ENCODE results near the gene SLC7A1.
A peak's percentile ranks its signal among the peaks of the same experiment; 100 is the strongest.

Gene SLC7A1

GRCh38 chr13:29496241-29496712 is 99.2 kb downstream of the SLC7A1 start:
- no CpG with 5 or more reads among the region's 9 CpGs for WGBS, 2 donors (ENCODE audit: extremely low coverage in 2 of 2, insufficient read length in 2 of 2, insufficient replicate concordance in 1 of 2)
- H3K4ac ChIP-seq (ENCODE audit: low read length), result no peak overlapping the region
- peak overlapping the region; percentile 66 for H3K18ac ChIP-seq (ENCODE audit: low read length)
- no peaks in the 10 kb centered on the region for H3K36me3 ChIP-seq (replicated peaks in 1 of 2; ENCODE audit: control insufficient read depth in 2 of 2, insufficient read depth in 2 of 2, low read length in 2 of 2)
- H3K9me3 ChIP-seq (replicated peaks in 1 of 2; ENCODE audit: control insufficient read depth in 2 of 2, insufficient read depth in 1 of 2, low read depth in 1 of 2, low read length in 2 of 2), result peaks cover 0 to 3% of the 10 kb centered on the region in 2 donors
- H3K27me3 ChIP-seq (ENCODE audit: control insufficient read depth in 3 of 3, insufficient read depth in 3 of 3, low read depth in 1 of 3, low read length in 3 of 3), result peaks cover 0 to 5% (median 2%) of the 10 kb centered on the region in 3 experiments
- H2AFZ ChIP-seq (ENCODE audit: low read length), result peak overlapping the region; percentile 83
- H2BK12ac ChIP-seq (ENCODE audit: low read length), result peak overlapping the region; percentile 30
- DNase-seq (ENCODE audit: low spot score), result no peak
- H3K27ac ChIP-seq (replicated peaks; ENCODE audit: low read length), result no peak overlapping the region
- peaks cover 10 to 11% of the 10 kb centered on the region in 2 donors for H3K4me1 ChIP-seq (ENCODE audit: control insufficient read depth in 2 of 2, insufficient read depth in 1 of 2, low read depth in 1 of 2, low read length in 2 of 2)
- H3K79me1 ChIP-seq (ENCODE audit: low read depth, low read length), result no peaks in the 10 kb centered on the region
- no peak overlapping the region for H3K23ac ChIP-seq (ENCODE audit: low read depth, low read length, poor library complexity)
- H2BK5ac ChIP-seq (ENCODE audit: low read length), result no peak overlapping the region
- H3K4me3 ChIP-seq (ENCODE audit: low read length in 2 of 2), result no peak overlapping the region
- no peak overlapping the region for H2BK15ac ChIP-seq (ENCODE audit: low read length)
- no peak overlapping the region for H2AK5ac ChIP-seq (ENCODE audit: low read depth, low read length)
- no peak overlapping the region for H3K4me2 ChIP-seq (ENCODE audit: insufficient read depth, low read length, poor library complexity, severe bottlenecking)
- H3K14ac ChIP-seq (ENCODE audit: low read length), result peak overlapping the region; percentile 6
- H4K91ac ChIP-seq (ENCODE audit: low read depth, low read length, poor library complexity), result no peak overlapping the region
- no peak overlapping the region for H4K8ac ChIP-seq (ENCODE audit: low read depth, low read length)
- no peak overlapping the region for H3K9ac ChIP-seq (ENCODE audit: low read depth, low read length, poor library complexity)
- H2BK120ac ChIP-seq (ENCODE audit: low read depth, low read length), result peak overlapping the region; percentile 7

- Histone ChIP-seq H2BK5ac (ENCODE audit: low read length) (no peak overlapping the region), H2AK5ac (ENCODE audit: low read depth, low read length) (no peak overlapping the region), H3K27ac (replicated peaks; ENCODE audit: low read length) (no peak overlapping the region), H3K23ac (ENCODE audit: low read depth, low read length, poor library complexity) (no peak overlapping the region), H3K9ac (ENCODE audit: low read depth, low read length, poor library complexity) (no peak overlapping the region), H2AFZ (ENCODE audit: low read length) (no peak overlapping the region), H2BK12ac (ENCODE audit: low read length) (no peak overlapping the region), H2BK15ac (ENCODE audit: low read length) (no peak overlapping the region), H3K18ac (ENCODE audit: low read length) (no peak overlapping the region), H3K36me3 (replicated peaks in 1 of 2; ENCODE audit: control insufficient read depth in 2 of 2, insufficient read depth in 2 of 2, low read length in 2 of 2) (no peaks in the 10 kb centered on the region), H3K79me1 (ENCODE audit: low read depth, low read length) (no peaks in the 10 kb centered on the region), H4K8ac (ENCODE audit: low read depth, low read length) (no peak overlapping the region), H3K4me3 (ENCODE audit: low read length in 2 of 2) (no peak overlapping the region), H4K91ac (ENCODE audit: low read depth, low read length, poor library complexity) (no peak overlapping the region), H3K9me3 (replicated peaks in 1 of 2; ENCODE audit: control insufficient read depth in 2 of 2, insufficient read depth in 1 of 2, low read depth in 1 of 2, low read length in 2 of 2) (peaks cover 0 to 3% of the 10 kb centered on the region in 2 donors), H2BK120ac (ENCODE audit: low read depth, low read length) (no peak overlapping the region), H3K4me2 (ENCODE audit: insufficient read depth, low read length, poor library complexity, severe bottlenecking) (no peak overlapping the region), H3K4me1 (ENCODE audit: control insufficient read depth in 2 of 2, insufficient read depth in 1 of 2, low read depth in 1 of 2, low read length in 2 of 2) (peaks cover 10 to 11% of the 10 kb centered on the region in 2 donors), H3K4ac (ENCODE audit: low read length) (no peak overlapping the region), H3K27me3 (ENCODE audit: control insufficient read depth in 3 of 3, insufficient read depth in 3 of 3, low read depth in 1 of 3, low read length in 3 of 3) (peaks cover 0 to 5% (median 2%) of the 10 kb centered on the region in 3 experiments), H3K14ac (ENCODE audit: low read length) (no peak overlapping the region)
- WGBS, 2 donors (ENCODE audit: extremely low coverage in 2 of 2, insufficient read length in 2 of 2, insufficient replicate concordance in 1 of 2), result no CpG with 5 or more reads among the region's 8 CpGs
- DNase-seq (ENCODE audit: low spot score), result no peak
Observed at GRCh38 chr13:29494520-29494919, 101.0 kb downstream of the SLC7A1 start.

GRCh38 chr13:29493796-29494195 is 101.7 kb downstream of the SLC7A1 start:
- Histone ChIP-seq H4K91ac (ENCODE audit: low read depth, low read length, poor library complexity) (no peak overlapping the region), H2AFZ (ENCODE audit: low read length) (no peak overlapping the region), H3K4me1 (ENCODE audit: control insufficient read depth in 2 of 2, insufficient read depth in 1 of 2, low read depth in 1 of 2, low read length in 2 of 2) (peaks cover 10 to 11% of the 10 kb centered on the region in 2 donors), H3K4ac (ENCODE audit: low read length) (no peak overlapping the region), H3K4me2 (ENCODE audit: insufficient read depth, low read length, poor library complexity, severe bottlenecking) (no peak overlapping the region), H3K79me1 (ENCODE audit: low read depth, low read length) (no peaks in the 10 kb centered on the region), H3K27ac (replicated peaks; ENCODE audit: low read length) (no peak overlapping the region), H2BK12ac (ENCODE audit: low read length) (no peak overlapping the region), H3K18ac (ENCODE audit: low read length) (no peak overlapping the region), H3K14ac (ENCODE audit: low read length) (no peak overlapping the region), H3K9me3 (replicated peaks in 1 of 2; ENCODE audit: control insufficient read depth in 2 of 2, insufficient read depth in 1 of 2, low read depth in 1 of 2, low read length in 2 of 2) (peaks cover 0 to 3% of the 10 kb centered on the region in 2 donors), H2AK5ac (ENCODE audit: low read depth, low read length) (no peak overlapping the region), H3K36me3 (replicated peaks in 1 of 2; ENCODE audit: control insufficient read depth in 2 of 2, insufficient read depth in 2 of 2, low read length in 2 of 2) (no peaks in the 10 kb centered on the region), H2BK15ac (ENCODE audit: low read length) (no peak overlapping the region), H2BK120ac (ENCODE audit: low read depth, low read length) (no peak overlapping the region), H3K27me3 (ENCODE audit: control insufficient read depth in 3 of 3, insufficient read depth in 3 of 3, low read depth in 1 of 3, low read length in 3 of 3) (peaks cover 0 to 5% (median 2%) of the 10 kb centered on the region in 3 experiments), H2BK5ac (ENCODE audit: low read length) (no peak overlapping the region), H4K8ac (ENCODE audit: low read depth, low read length) (no peak overlapping the region), H3K23ac (ENCODE audit: low read depth, low read length, poor library complexity) (no peak overlapping the region), H3K9ac (ENCODE audit: low read depth, low read length, poor library complexity) (no peak overlapping the region), H3K4me3 (ENCODE audit: low read length in 2 of 2) (no peak overlapping the region)
- WGBS, 2 donors (ENCODE audit: extremely low coverage in 2 of 2, insufficient read length in 2 of 2, insufficient replicate concordance in 1 of 2), result no CpG with 5 or more reads among the region's 4 CpGs
- DNase-seq (ENCODE audit: low spot score), result no peak

- Histone ChIP-seq H3K9me3 (replicated peaks in 1 of 2; ENCODE audit: control insufficient read depth in 2 of 2, insufficient read depth in 1 of 2, low read depth in 1 of 2, low read length in 2 of 2) (peaks cover 0 to 3% of the 10 kb centered on the region in 2 donors), H3K79me1 (ENCODE audit: low read depth, low read length) (no peaks in the 10 kb centered on the region), H3K27me3 (ENCODE audit: control insufficient read depth in 3 of 3, insufficient read depth in 3 of 3, low read depth in 1 of 3, low read length in 3 of 3) (peaks cover 0 to 2% (median 0%) of the 10 kb centered on the region in 3 experiments), H3K4me2 (ENCODE audit: insufficient read depth, low read length, poor library complexity, severe bottlenecking) (no peak overlapping the region), H4K91ac (ENCODE audit: low read depth, low read length, poor library complexity) (peak overlapping the region; percentile 38), H4K8ac (ENCODE audit: low read depth, low read length) (no peak overlapping the region), H3K18ac (ENCODE audit: low read length) (no peak overlapping the region), H2BK120ac (ENCODE audit: low read depth, low read length) (no peak overlapping the region), H3K23ac (ENCODE audit: low read depth, low read length, poor library complexity) (peak overlapping the region; percentile 83), H2BK12ac (ENCODE audit: low read length) (no peak overlapping the region), H3K14ac (ENCODE audit: low read length) (no peak overlapping the region), H3K27ac (replicated peaks; ENCODE audit: low read length) (no peak overlapping the region), H3K4me3 (ENCODE audit: low read length in 2 of 2) (peak overlapping the region in 1 of 2 donors; percentile 60), H2AFZ (ENCODE audit: low read length) (no peak overlapping the region), H3K36me3 (replicated peaks in 1 of 2; ENCODE audit: control insufficient read depth in 2 of 2, insufficient read depth in 2 of 2, low read length in 2 of 2) (no peaks in the 10 kb centered on the region), H2BK15ac (ENCODE audit: low read length) (no peak overlapping the region), H2BK5ac (ENCODE audit: low read length) (no peak overlapping the region), H3K9ac (ENCODE audit: low read depth, low read length, poor library complexity) (peak overlapping the region; percentile 47), H3K4ac (ENCODE audit: low read length) (no peak overlapping the region), H3K4me1 (ENCODE audit: control insufficient read depth in 2 of 2, insufficient read depth in 1 of 2, low read depth in 1 of 2, low read length in 2 of 2) (peaks cover 0 to 6% of the 10 kb centered on the region in 2 donors), H2AK5ac (ENCODE audit: low read depth, low read length) (no peak overlapping the region)
- 75% methylated on average over 2 of the region's 2 CpGs; no CpG with 5 or more reads in 1 of the 2 donors for WGBS, 2 donors (ENCODE audit: extremely low coverage in 2 of 2, insufficient read length in 2 of 2, insufficient replicate concordance in 1 of 2)
- DNase-seq (ENCODE audit: low spot score), result no peak
Observed at GRCh38 chr13:29491248-29491647, 104.2 kb downstream of the SLC7A1 start.
